ENCODE measurements around the gene KISS1. TPM values are rescaled to one million over a fixed set of nuclear protein-coding genes. Genes with fewer than 3 reads are reported as not detected.

The KISS1 gene
- total and polyA plus RNA-seq, 8 donors, result 0.69 to 5.2 (median 4.0) TPM; not detected in 4

GRCh38 chr1:204149635-204150565, 46.4 kb downstream of the KISS1 start:
- Histone ChIP-seq H3K4me3 (no peak overlapping the region), H3K4me1 (no peaks in the 10 kb centered on the region), H3K27me3 (no peaks in the 10 kb centered on the region), H3K36me3 (no peaks in the 10 kb centered on the region), H3K9me3 (no peaks in the 10 kb centered on the region), H3K27ac (no peak overlapping the region)
- intact Hi-C loops (cut with DNase I), result no loop called here
- FAIRE-seq, result no peak
- DNase-seq, result no peak
- ATAC-seq, result no peak
- WGBS, 2 donors, result 84 to 85% methylated on average over 16 of the region's 16 CpGs
- no peak for TF ChIP-seq CTCF (IDR thresholded peaks at IDR 0.05)

- no peak overlapping the region for H3K27ac ChIP-seq
- intact Hi-C loops (cut with DNase I), result no loop called here
- no peak for FAIRE-seq
Measured at GRCh38 chr1:204149107-204149506, 47.2 kb downstream of the KISS1 start.

GRCh38 chr1:204147406-204148383, 48.6 kb downstream of the KISS1 start:
- no peaks in the 10 kb centered on the region for H3K36me3 ChIP-seq
- H3K4me3 ChIP-seq, result no peak overlapping the region
- H3K27me3 ChIP-seq, result no peaks in the 10 kb centered on the region
- intact Hi-C loops (cut with DNase I), result no loop called here
- H3K4me1 ChIP-seq, result peaks cover 0 to 4% (median 0%) of the 10 kb centered on the region in 3 donors
- DNase-seq, result peak in 1 of 6 donors; percentile 28
- no peak for ATAC-seq
- 83 to 84% methylated on average over 13 of the region's 13 CpGs for whole genome bisulfite sequencing, 2 donors
- no peaks in the 10 kb centered on the region for H3K9me3 ChIP-seq
- no peak for TF ChIP-seq CTCF (IDR thresholded peaks at IDR 0.05)
- H3K27ac ChIP-seq, result no peak overlapping the region
- no peak for FAIRE-seq

More at GRCh38 chr1:204149107-204149506, 47.2 kb downstream of the KISS1 start:
- ATAC-seq (no peak), DNase-seq (no peak)
- no peaks in the 10 kb centered on the region for H3K36me3 ChIP-seq
- TF ChIP-seq CTCF (IDR thresholded peaks at IDR 0.05), result no peak
- no peaks in the 10 kb centered on the region for H3K9me3 ChIP-seq
- H3K27me3 ChIP-seq, result no peaks in the 10 kb centered on the region
- H3K4me3 ChIP-seq, result no peak overlapping the region
- WGBS, 2 donors, result 68 to 70% methylated on average over 2 of the region's 2 CpGs
- H3K4me1 ChIP-seq, result no peaks in the 10 kb centered on the region

- Histone ChIP-seq H3K4me3 (no peak overlapping the region), H3K27me3 (no peaks in the 10 kb centered on the region), H3K9me3 (no peaks in the 10 kb centered on the region), H3K27ac (no peak overlapping the region), H3K36me3 (no peaks in the 10 kb centered on the region), H3K4me1 (peaks cover 0 to 4% (median 0%) of the 10 kb centered on the region in 3 donors)
- FAIRE-seq, result no peak
- peak in 1 of 6 donors; percentile 43 for DNase-seq
- WGBS, 2 donors, result 77 to 78% methylated on average over 7 of the region's 7 CpGs
- no peak for TF ChIP-seq CTCF (IDR thresholded peaks at IDR 0.05)
- no peak for ATAC-seq
- intact Hi-C loops (cut with DNase I), result no loop called here
Measured at GRCh38 chr1:204146965-204147364, 49.3 kb downstream of the KISS1 start.

Data from pancreas (tissue), 10 donors.